Activated CD4-positive, alpha-beta T cell treated with anti-CD3 and anti-CD28 coated beads for 48 hours (primary cell): Measurements from ENCODE around the gene PNCK.

Experiments used
- DNase-seq: peaks from one replicate; pipeline ENCODE4 v3.0.0-alpha.2; 2020

PNCK gene

GRCh38 chrX:153651540-153652079 lies 22.0 kb downstream of the PNCK start:
- DNase-seq, result peak; percentile 24

- no peak for DNase-seq
Observed at GRCh38 chrX:153650959-153651358, 22.7 kb downstream of the PNCK start.

GRCh38 chrX:153649915-153650782 lies 23.5 kb downstream of the PNCK start:
- DNase-seq, result no peak

GRCh38 chrX:153649178-153649914 lies 24.3 kb downstream of the PNCK start:
- DNase-seq, result peak; percentile 57

- no peak for DNase-seq
Observed at GRCh38 chrX:153648358-153649177, 25.0 kb downstream of the PNCK start.

- no peak for DNase-seq
Observed at GRCh38 chrX:153647461-153648357, 25.9 kb downstream of the PNCK start.

- DNase-seq, result no peak
Observed at GRCh38 chrX:153646620-153647373, 26.8 kb downstream of the PNCK start, which contains the start of gene DUSP9. TSS of gene DUSP9 (plus strand) at chrX:153647203. CDS start at chrX:153647954, 751 bp downstream.

GRCh38 chrX:153645921-153646488 lies 27.6 kb downstream of the PNCK start:
- no peak for DNase-seq

- no peak for DNase-seq
Observed at GRCh38 chrX:153645151-153645550, 28.5 kb downstream of the PNCK start.

- DNase-seq, result no peak
Observed at GRCh38 chrX:153644356-153645125, 29.1 kb downstream of the PNCK start.

GRCh38 chrX:153643431-153644351 lies 29.9 kb downstream of the PNCK start:
- DNase-seq, result peak; percentile 24

GRCh38 chrX:153642655-153643430 lies 30.8 kb downstream of the PNCK start:
- DNase-seq, result no peak

- no peak for DNase-seq
Observed at GRCh38 chrX:153642051-153642654, 31.5 kb downstream of the PNCK start.

- no peak for DNase-seq
Observed at GRCh38 chrX:153641627-153642026, 32.0 kb downstream of the PNCK start.

- DNase-seq, result no peak
Observed at GRCh38 chrX:153640736-153641575, 32.7 kb downstream of the PNCK start.

GRCh38 chrX:153640045-153640686 lies 33.4 kb downstream of the PNCK start:
- no peak for DNase-seq
